ENCODE results near the gene GAS5. TPM values are rescaled to one million over a fixed set of nuclear protein-coding genes. Genes with fewer than 3 reads are reported as not detected.

Gene GAS5
- total RNA-seq, 1 donor from 2014 or later = 549 TPM

DNA sequence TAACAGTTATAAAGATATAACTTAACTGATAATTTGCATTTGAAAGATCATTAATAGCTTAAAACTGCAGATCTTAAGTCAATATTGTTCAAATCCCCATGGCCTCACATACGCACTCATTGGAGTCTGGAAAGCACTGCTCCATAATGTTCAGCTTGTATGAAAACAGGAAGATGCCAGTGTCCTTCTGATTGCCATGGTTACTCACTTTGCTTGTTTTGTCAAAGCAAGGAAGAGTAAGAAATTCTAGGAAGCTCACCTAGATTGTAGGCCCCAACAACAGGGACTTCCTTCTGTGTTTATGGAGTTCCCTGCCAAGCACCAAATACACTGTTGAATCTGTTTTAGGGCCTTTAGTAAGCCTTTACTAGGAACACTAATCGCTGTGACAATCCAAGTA is 10.9 kb downstream of the GAS5 start:
- Mint-ChIP-seq H3K4me1 (ENCODE audit: unreplicated experiment) (peaks cover 6% of the 10 kb centered on the region), H3K27ac (ENCODE audit: unreplicated experiment) (no peak overlapping the region), H3K27me3 (ENCODE audit: unreplicated experiment) (no peaks in the 10 kb centered on the region), H3K9me3 (ENCODE audit: unreplicated experiment) (no peaks in the 10 kb centered on the region), H3K4me3 (ENCODE audit: unreplicated experiment) (no peak overlapping the region), H3K36me3 (ENCODE audit: unreplicated experiment) (peaks cover 31% of the 10 kb centered on the region)
- TF ChIP-seq, protein P1, sequence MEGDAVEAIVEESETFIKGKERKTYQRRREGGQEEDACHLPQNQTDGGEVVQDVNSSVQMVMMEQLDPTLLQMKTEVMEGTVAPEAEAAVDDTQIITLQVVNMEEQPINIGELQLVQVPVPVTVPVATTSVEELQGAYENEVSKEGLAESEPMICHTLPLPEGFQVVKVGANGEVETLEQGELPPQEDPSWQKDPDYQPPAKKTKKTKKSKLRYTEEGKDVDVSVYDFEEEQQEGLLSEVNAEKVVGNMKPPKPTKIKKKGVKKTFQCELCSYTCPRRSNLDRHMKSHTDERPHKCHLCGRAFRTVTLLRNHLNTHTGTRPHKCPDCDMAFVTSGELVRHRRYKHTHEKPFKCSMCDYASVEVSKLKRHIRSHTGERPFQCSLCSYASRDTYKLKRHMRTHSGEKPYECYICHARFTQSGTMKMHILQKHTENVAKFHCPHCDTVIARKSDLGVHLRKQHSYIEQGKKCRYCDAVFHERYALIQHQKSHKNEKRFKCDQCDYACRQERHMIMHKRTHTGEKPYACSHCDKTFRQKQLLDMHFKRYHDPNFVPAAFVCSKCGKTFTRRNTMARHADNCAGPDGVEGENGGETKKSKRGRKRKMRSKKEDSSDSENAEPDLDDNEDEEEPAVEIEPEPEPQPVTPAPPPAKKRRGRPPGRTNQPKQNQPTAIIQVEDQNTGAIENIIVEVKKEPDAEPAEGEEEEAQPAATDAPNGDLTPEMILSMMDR (IDR thresholded peaks at IDR 0.05) = no peak
- DNase-seq (ENCODE audit: extremely low spot score, unreplicated experiment) = no peak

DNA sequence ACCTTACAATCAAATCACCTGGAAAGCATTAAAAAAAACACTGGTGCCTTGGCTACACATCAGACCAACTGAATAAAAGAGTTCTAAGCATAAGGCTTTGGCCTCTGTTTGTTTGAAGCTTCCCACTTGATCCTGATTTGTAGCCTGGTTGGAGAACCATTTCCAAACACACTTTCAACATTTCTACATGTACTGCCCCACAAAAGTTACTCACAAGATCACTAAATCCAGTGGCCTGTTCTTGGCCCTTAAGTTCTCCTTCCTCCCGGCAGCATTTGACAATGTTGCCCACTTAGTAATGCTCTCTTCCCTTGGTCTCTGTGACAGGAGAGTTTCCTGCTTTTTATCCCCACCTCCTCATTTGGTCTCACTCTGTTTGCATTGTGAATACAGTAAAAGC is 11.8 kb downstream of the GAS5 start:
- H3K4me3 Mint-ChIP-seq (ENCODE audit: unreplicated experiment) = no peak overlapping the region
- peaks cover 6% of the 10 kb centered on the region for H3K4me1 Mint-ChIP-seq (ENCODE audit: unreplicated experiment)
- H3K9me3 Mint-ChIP-seq (ENCODE audit: unreplicated experiment) = no peaks in the 10 kb centered on the region
- no peak overlapping the region for H3K27ac Mint-ChIP-seq (ENCODE audit: unreplicated experiment)
- no peak for DNase-seq (ENCODE audit: extremely low spot score, unreplicated experiment)
- TF ChIP-seq, protein P1 (IDR thresholded peaks at IDR 0.05) = no peak
- no peaks in the 10 kb centered on the region for H3K27me3 Mint-ChIP-seq (ENCODE audit: unreplicated experiment)
- H3K36me3 Mint-ChIP-seq (ENCODE audit: unreplicated experiment) = peaks cover 34% of the 10 kb centered on the region

DNA sequence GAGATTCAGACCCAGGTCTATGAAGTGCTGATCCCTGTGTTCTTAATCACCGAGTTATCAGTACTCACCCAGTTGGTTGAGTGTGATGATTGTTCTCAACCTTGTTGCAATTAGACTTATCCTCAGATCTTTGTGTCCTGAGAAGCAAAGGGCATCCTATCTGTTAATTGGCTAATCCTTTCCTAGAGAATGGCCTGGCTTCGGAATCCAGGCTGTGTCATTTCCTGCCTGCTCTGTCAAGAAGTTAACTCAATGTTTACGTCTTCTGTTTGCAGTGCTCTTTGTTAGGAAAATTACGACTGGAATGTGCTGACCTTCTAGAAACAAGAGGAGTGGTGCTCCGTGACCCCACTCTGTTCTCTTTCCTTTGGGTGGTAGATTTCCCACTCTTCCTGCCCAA is 14.7 kb downstream of the GAS5 start:
- DNase-seq (ENCODE audit: extremely low spot score, unreplicated experiment) = no peak
- no peak overlapping the region for H3K4me3 Mint-ChIP-seq (ENCODE audit: unreplicated experiment)
- peaks cover 6% of the 10 kb centered on the region for H3K4me1 Mint-ChIP-seq (ENCODE audit: unreplicated experiment)
- H3K9me3 Mint-ChIP-seq (ENCODE audit: unreplicated experiment) = no peaks in the 10 kb centered on the region
- no peaks in the 10 kb centered on the region for H3K27me3 Mint-ChIP-seq (ENCODE audit: unreplicated experiment)
- H3K27ac Mint-ChIP-seq (ENCODE audit: unreplicated experiment) = peak overlapping the region; percentile 75
- TF ChIP-seq, protein P1 (IDR thresholded peaks at IDR 0.05) = no peak
- peaks cover 29% of the 10 kb centered on the region for H3K36me3 Mint-ChIP-seq (ENCODE audit: unreplicated experiment)

DNA sequence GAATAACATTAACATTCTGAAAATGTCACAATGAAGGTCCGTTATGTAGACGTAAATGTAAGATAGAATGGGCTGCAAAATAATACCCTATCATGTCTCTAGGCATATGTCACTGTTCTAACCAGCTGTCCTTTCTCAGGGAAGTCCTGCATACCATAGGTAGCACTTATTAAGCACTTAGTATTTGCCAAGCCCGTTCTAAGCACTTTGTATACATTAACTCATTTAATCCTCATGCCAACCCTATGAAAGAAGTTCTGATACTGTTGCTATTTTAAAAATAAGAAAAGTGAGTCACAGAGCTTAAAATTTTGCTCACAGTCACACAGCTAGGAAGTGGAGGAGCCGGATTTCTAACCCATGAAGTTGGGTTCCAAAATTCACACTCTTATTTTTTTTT is 15.7 kb downstream of the GAS5 start:
- Mint-ChIP-seq H3K4me3 (ENCODE audit: unreplicated experiment) (no peak overlapping the region), H3K27ac (ENCODE audit: unreplicated experiment) (no peak overlapping the region), H3K4me1 (ENCODE audit: unreplicated experiment) (peaks cover 6% of the 10 kb centered on the region), H3K36me3 (ENCODE audit: unreplicated experiment) (peaks cover 21% of the 10 kb centered on the region), H3K27me3 (ENCODE audit: unreplicated experiment) (no peaks in the 10 kb centered on the region), H3K9me3 (ENCODE audit: unreplicated experiment) (no peaks in the 10 kb centered on the region)
- TF ChIP-seq, protein P1 (IDR thresholded peaks at IDR 0.05) = no peak
- DNase-seq (ENCODE audit: extremely low spot score, unreplicated experiment) = no peak

DNA sequence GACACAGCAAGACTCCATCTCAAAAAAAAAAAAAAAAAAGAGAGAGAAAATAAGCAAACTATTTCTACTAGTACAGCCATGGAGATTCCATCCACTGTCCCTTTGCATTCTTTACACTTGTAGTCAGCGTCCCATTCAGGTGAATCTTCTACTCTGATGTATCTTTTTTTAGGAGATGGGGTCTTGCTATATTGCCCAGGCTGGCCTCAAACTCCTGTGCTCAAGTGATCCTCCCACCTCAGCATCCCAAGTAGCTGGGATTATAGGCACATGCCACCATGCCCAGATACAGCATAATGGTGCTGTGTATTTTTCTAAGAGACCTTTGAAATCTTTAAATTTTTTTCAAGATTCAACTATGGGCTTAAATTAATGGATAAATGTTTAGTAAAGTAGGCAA is 35.0 kb downstream of the GAS5 start:
- Mint-ChIP-seq H3K27me3 (ENCODE audit: unreplicated experiment) (no peaks in the 10 kb centered on the region), H3K4me3 (ENCODE audit: unreplicated experiment) (no peak overlapping the region), H3K9me3 (ENCODE audit: unreplicated experiment) (no peaks in the 10 kb centered on the region), H3K27ac (ENCODE audit: unreplicated experiment) (no peak overlapping the region), H3K4me1 (ENCODE audit: unreplicated experiment) (no peaks in the 10 kb centered on the region), H3K36me3 (ENCODE audit: unreplicated experiment) (peaks cover 18% of the 10 kb centered on the region)
- TF ChIP-seq, protein P1 (IDR thresholded peaks at IDR 0.05) = no peak
- no peak for DNase-seq (ENCODE audit: extremely low spot score, unreplicated experiment)

Measured in osteocyte (in vitro differentiated cells).